Measurements from ENCODE around the gene MCU. TPM values are rescaled to one million over a fixed set of nuclear protein-coding genes. Genes with fewer than 3 reads are reported as not detected.

MCU gene
- total RNA-seq, 4 donors from 2014 or later = 17.6 to 24.9 (median 20.3) TPM

DNA sequence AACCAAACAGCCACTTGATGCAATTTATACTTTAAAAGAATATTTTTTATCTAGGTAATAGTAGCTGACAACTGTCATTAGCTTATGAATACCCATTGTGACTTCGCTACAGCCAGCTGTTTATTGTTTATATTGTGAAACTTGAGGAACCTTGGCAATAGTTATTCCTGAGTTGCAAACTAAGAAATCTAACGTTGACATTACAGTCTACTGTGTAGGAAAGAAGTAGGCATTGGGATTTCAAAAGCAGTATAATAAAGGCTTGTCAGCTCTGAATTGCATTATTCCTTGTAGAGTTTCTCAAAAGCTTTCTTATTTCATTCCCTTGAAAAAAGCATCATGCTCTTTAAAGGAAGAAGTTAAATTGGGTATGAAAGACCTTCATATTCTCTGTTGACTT, 158.9 kb downstream of the MCU start:
- no peak for ATAC-seq
- no peaks in the 10 kb centered on the region for H3K27me3 ChIP-seq
- H3K4me3 ChIP-seq = no peak overlapping the region
- no peaks in the 10 kb centered on the region for H3K9me3 ChIP-seq
- no peaks in the 10 kb centered on the region for H3K4me1 ChIP-seq
- TF ChIP-seq EP300 (IDR thresholded peaks at IDR 0.05) (no peak), POLR2A (IDR thresholded peaks at IDR 0.05) (no peak), POLR2AphosphoS5 (IDR thresholded peaks at IDR 0.05) (no peak)
- TF ChIP-seq, protein P1, sequence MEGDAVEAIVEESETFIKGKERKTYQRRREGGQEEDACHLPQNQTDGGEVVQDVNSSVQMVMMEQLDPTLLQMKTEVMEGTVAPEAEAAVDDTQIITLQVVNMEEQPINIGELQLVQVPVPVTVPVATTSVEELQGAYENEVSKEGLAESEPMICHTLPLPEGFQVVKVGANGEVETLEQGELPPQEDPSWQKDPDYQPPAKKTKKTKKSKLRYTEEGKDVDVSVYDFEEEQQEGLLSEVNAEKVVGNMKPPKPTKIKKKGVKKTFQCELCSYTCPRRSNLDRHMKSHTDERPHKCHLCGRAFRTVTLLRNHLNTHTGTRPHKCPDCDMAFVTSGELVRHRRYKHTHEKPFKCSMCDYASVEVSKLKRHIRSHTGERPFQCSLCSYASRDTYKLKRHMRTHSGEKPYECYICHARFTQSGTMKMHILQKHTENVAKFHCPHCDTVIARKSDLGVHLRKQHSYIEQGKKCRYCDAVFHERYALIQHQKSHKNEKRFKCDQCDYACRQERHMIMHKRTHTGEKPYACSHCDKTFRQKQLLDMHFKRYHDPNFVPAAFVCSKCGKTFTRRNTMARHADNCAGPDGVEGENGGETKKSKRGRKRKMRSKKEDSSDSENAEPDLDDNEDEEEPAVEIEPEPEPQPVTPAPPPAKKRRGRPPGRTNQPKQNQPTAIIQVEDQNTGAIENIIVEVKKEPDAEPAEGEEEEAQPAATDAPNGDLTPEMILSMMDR (IDR thresholded peaks at IDR 0.05) = no peak
- no peaks in the 10 kb centered on the region for H3K36me3 ChIP-seq
- H3K27ac ChIP-seq = no peak overlapping the region
- WGBS, 2 donors (ENCODE audit: low coverage in 1 of 2) = 79 to 100% methylated on average over 2 of the region's 2 CpGs

DNA sequence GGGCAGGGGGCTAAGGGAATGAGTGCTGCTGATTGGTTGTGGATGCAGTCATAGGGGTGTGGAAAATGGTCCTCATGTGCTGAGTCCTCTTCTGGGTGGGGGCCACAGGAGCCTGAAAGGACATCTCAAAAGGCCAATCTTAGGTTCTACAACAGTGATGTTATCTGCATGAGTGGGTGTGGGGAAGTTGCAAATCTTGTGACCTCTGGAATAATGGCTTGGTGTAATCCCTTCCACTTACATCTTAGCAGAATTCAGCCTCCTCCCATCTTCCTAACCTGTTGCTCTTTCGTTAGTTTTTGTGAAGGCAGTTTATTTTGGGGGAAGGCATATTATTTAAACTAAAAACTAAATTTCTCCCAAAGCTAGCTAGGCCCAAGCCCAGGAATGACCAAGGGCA, 159.6 kb downstream of the MCU start:
- Histone ChIP-seq H3K36me3 (no peaks in the 10 kb centered on the region), H3K27me3 (no peaks in the 10 kb centered on the region), H3K9me3 (no peaks in the 10 kb centered on the region), H3K4me3 (no peak overlapping the region), H3K27ac (no peak overlapping the region), H3K4me1 (no peaks in the 10 kb centered on the region)
- no peak for TF ChIP-seq POLR2AphosphoS5 (IDR thresholded peaks at IDR 0.05)
- no peak for TF ChIP-seq EP300 (IDR thresholded peaks at IDR 0.05)
- 80 to 100% methylated on average over 1 of the region's 1 CpG for WGBS, 2 donors (ENCODE audit: low coverage in 1 of 2)
- no peak for ATAC-seq

DNA sequence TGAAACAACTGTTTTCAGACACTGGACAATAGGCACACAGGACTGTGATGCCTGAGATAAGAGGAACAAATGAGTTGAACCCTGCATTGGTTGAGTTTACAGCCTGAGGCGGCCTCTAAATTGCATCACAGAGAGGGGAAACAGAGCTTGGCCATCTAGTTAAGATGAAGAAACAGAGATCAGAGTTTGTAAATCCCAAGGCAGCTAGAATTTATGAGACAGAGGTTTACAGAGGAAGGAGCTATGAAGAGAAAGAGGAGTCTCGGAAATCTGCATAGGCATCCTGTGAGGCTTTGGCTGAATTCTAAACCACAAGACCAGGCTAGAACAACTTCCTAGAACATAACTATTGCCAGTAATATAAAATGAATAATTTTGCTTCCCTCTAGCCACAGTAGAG, 160.6 kb downstream of the MCU start:
- no peaks in the 10 kb centered on the region for H3K27me3 ChIP-seq
- 92 to 100% methylated on average over 2 of the region's 2 CpGs for WGBS, 2 donors (ENCODE audit: low coverage in 1 of 2)

DNA sequence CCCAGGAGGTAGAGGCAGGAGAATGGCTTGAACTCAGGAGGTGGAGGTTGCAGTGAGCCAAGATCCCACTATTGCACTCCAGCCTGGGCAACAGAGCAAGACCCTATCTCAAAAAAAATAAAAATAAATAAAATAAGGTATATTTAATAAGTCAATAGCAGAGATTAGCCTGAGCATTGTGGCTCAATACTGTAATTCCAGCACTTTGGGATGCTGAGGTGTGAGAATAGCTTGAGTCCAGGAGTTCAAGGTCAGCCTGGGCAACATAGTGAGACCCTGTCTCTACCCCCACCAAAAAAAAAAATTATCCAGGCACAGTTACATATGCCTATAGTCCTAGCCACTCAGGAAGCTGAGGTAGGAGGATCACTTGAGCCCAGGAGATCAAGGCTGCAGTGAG, 163.2 kb downstream of the MCU start:
- Histone ChIP-seq H3K36me3 (peaks cover 0 to 3% of the 10 kb centered on the region in 2 donors), H3K4me3 (no peak overlapping the region), H3K27me3 (no peaks in the 10 kb centered on the region), H3K9me3 (no peaks in the 10 kb centered on the region), H3K27ac (no peak overlapping the region), H3K4me1 (no peaks in the 10 kb centered on the region)
- no peak for ATAC-seq
- TF ChIP-seq EP300 (IDR thresholded peaks at IDR 0.05) (no peak), POLR2AphosphoS5 (IDR thresholded peaks at IDR 0.05) (no peak), POLR2A (IDR thresholded peaks at IDR 0.05) (no peak)
- TF ChIP-seq, protein P1 (IDR thresholded peaks at IDR 0.05) = no peak

More for the DNA sequence above, 160.6 kb downstream of the MCU start:
- Histone ChIP-seq H3K36me3 (no peaks in the 10 kb centered on the region), H3K27ac (no peak overlapping the region), H3K4me1 (no peaks in the 10 kb centered on the region), H3K4me3 (no peak overlapping the region), H3K9me3 (no peaks in the 10 kb centered on the region)
- no peak for ATAC-seq
- no peak for TF ChIP-seq POLR2AphosphoS5 (IDR thresholded peaks at IDR 0.05)
- TF ChIP-seq, protein P1 (IDR thresholded peaks at IDR 0.05) = no peak
- no peak for TF ChIP-seq EP300 (IDR thresholded peaks at IDR 0.05)
- no peak for TF ChIP-seq POLR2A (IDR thresholded peaks at IDR 0.05)

DNA sequence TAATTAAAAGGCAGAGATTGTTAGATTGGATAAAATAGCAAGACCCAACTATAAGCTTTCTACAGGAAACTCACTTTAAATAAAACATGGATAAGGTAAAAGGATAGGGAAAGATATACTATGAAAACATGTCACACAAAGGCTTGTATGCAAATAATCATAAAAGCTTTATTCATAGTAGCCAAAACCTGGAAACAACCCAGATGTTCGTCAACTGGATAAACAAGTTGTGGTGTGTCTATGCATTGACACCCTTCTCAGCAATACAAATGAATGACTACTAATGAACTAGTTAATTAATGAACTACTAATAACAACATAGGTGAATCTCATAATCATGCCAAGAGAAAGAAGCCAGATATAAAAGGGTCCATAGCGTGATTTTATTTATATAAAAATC, 163.8 kb downstream of the MCU start:
- 63 to 94% methylated on average over 2 of the region's 2 CpGs for WGBS, 2 donors (ENCODE audit: low coverage in 1 of 2)
- H3K9me3 ChIP-seq = no peaks in the 10 kb centered on the region
- no peak for TF ChIP-seq EP300 (IDR thresholded peaks at IDR 0.05)
- TF ChIP-seq, protein P1 (IDR thresholded peaks at IDR 0.05) = no peak
- no peak for TF ChIP-seq POLR2AphosphoS5 (IDR thresholded peaks at IDR 0.05)
- no peak for TF ChIP-seq POLR2A (IDR thresholded peaks at IDR 0.05)
- no peak overlapping the region for H3K4me3 ChIP-seq
- no peak overlapping the region for H3K27ac ChIP-seq
- no peak for ATAC-seq
- no peaks in the 10 kb centered on the region for H3K27me3 ChIP-seq
- H3K36me3 ChIP-seq = peaks cover 0 to 9% of the 10 kb centered on the region in 2 donors
- H3K4me1 ChIP-seq = no peaks in the 10 kb centered on the region

Measured in gastroesophageal sphincter (tissue), 4 donors.